DMS53 treated with DMSO at 0.1 percent for 48 hours (cell line): ENCODE measurements around the gene ACAP3.

Source experiments
- DNase-seq: peaks from one replicate; lab custom pipeline; 2025; ENCODE audit not compliant: unreplicated experiment; lab: John Stamatoyannopoulos, UW

Gene ACAP3

GRCh38 chr1:1307923-1308755, at the start of gene ACAP3, which contains the start of gene PUSL1:
Gene ACAP3 (minus strand): TSS chr1:1307930. CDS start chr1:1307815, 115 bp downstream.
Gene PUSL1 (plus strand): TSS chr1:1308597. CDS start chr1:1308644, 47 bp downstream.
- DNase-seq: peak; percentile 93

- no peak for DNase-seq
Measured at GRCh38 chr1:1356796-1357401, 49.2 kb upstream of the ACAP3 start.

- no peak for DNase-seq
Measured at GRCh38 chr1:1356166-1356795, 48.6 kb upstream of the ACAP3 start.

- DNase-seq: peak; percentile 43
Measured at GRCh38 chr1:1355416-1355815, 47.7 kb upstream of the ACAP3 start.

GRCh38 chr1:1354271-1355247, 46.8 kb upstream of the ACAP3 start:
- DNase-seq: no peak

- DNase-seq: no peak
Measured at GRCh38 chr1:1353389-1354151, 45.8 kb upstream of the ACAP3 start.

GRCh38 chr1:1352786-1353388, 45.2 kb upstream of the ACAP3 start:
- DNase-seq: no peak

GRCh38 chr1:1351511-1352427, 44.0 kb upstream of the ACAP3 start:
- peak; percentile 18 for DNase-seq

GRCh38 chr1:1349256-1350012, 41.7 kb upstream of the ACAP3 start, which contains the start of gene DVL1:
Gene DVL1 (minus strand): TSS chr1:1349418. CDS start chr1:1349065, 353 bp downstream.
- DNase-seq: no peak

- DNase-seq: no peak
Measured at GRCh38 chr1:1348420-1349255, 40.9 kb upstream of the ACAP3 start.

GRCh38 chr1:1347663-1348419, 40.1 kb upstream of the ACAP3 start:
- DNase-seq: no peak

- no peak for DNase-seq
Measured at GRCh38 chr1:1347026-1347595, 39.4 kb upstream of the ACAP3 start.

- DNase-seq: no peak
Measured at GRCh38 chr1:1346501-1346890, 38.8 kb upstream of the ACAP3 start.

GRCh38 chr1:1345860-1346500, 38.2 kb upstream of the ACAP3 start:
- no peak for DNase-seq

- DNase-seq: no peak
Measured at GRCh38 chr1:1345384-1345783, 37.7 kb upstream of the ACAP3 start.
